ENCODE measurements around the gene HSD11B1. TPM values are rescaled to one million over a fixed set of nuclear protein-coding genes. Genes with fewer than 3 reads are reported as not detected.

Gene HSD11B1
- polyA plus RNA-seq, 1 donor from 2014 or later = not detected

- Histone ChIP-seq H3K27me3 (ENCODE audit: insufficient read depth, low read depth, low read length) (peaks cover 50% of the 10 kb centered on the region), H3K36me3 (ENCODE audit: insufficient read depth, low read length) (no peaks in the 10 kb centered on the region), H3K27ac (ENCODE audit: low read length) (no peak within 1 kb of the TSS), H3K9me2 (ENCODE audit: insufficient read depth, low read length) (no peaks in the 10 kb centered on the region), H3K4me2 (ENCODE audit: low read length) (peak within 1 kb of the TSS; percentile 29), H3K9me3 (ENCODE audit: low read length) (no peaks in the 10 kb centered on the region), H2AFZ (ENCODE audit: low read depth, low read length) (no peak within 1 kb of the TSS), H3K79me2 (replicated peaks; ENCODE audit: insufficient read depth, low read length) (no peaks in the 10 kb centered on the region), H4K20me1 (ENCODE audit: insufficient read depth) (no peaks in the 10 kb centered on the region), H3F3A (ENCODE audit: insufficient read depth, low read length, poor library complexity, severe bottlenecking) (no peaks in the 10 kb centered on the region), H3K9ac (ENCODE audit: low read length) (peak within 1 kb of the TSS; percentile 25), H3K4me3 (ENCODE audit: low read length) (peak within 1 kb of the TSS; percentile 62)
- no peak for TF ChIP-seq SMC3 (conservative IDR thresholded peaks at IDR 0.05; ENCODE audit: poor library complexity)
- TF ChIP-seq TAF1 (IDR thresholded peaks at IDR 0.05; ENCODE audit: low read depth) = no peak
- TF ChIP-seq MXI1 (conservative IDR thresholded peaks at IDR 0.05; ENCODE audit: poor library complexity, severe bottlenecking) = no peak
- no peak for TF ChIP-seq RAD21 (conservative IDR thresholded peaks at IDR 0.05)
- no peak for TF ChIP-seq POLR2AphosphoS5 (IDR thresholded peaks at IDR 0.05)
- no peak for TF ChIP-seq EZH2 (IDR thresholded peaks at IDR 0.05; ENCODE audit: borderline replicate concordance, insufficient read depth, low read length, poor library complexity, severe bottlenecking)
- no peak for TF ChIP-seq REST (IDR thresholded peaks at IDR 0.05; ENCODE audit: borderline replicate concordance)
- no peak for TF ChIP-seq CTCF (IDR thresholded peaks at IDR 0.05; ENCODE audit: poor library complexity, severe bottlenecking)
- TF ChIP-seq EP300 (conservative IDR thresholded peaks at IDR 0.05; ENCODE audit: poor library complexity, severe bottlenecking) = no peak
Observed at GRCh38 chr1:209674957-209675564, 29.6 kb upstream of the HSD11B1 start, which contains the start of gene G0S2. TSS of gene G0S2 (plus strand) at chr1:209675412. CDS start at chr1:209675685, 273 bp downstream.

- H3K27ac ChIP-seq (ENCODE audit: low read length) = no peak overlapping the region
- no peaks in the 10 kb centered on the region for H3K36me3 ChIP-seq (ENCODE audit: insufficient read depth, low read length)
- peaks cover 50% of the 10 kb centered on the region for H3K27me3 ChIP-seq (ENCODE audit: insufficient read depth, low read depth, low read length)
- H3F3A ChIP-seq (ENCODE audit: insufficient read depth, low read length, poor library complexity, severe bottlenecking) = no peaks in the 10 kb centered on the region
- H3K9ac ChIP-seq (ENCODE audit: low read length) = peak overlapping the region; percentile 25
- peak overlapping the region; percentile 29 for H3K4me2 ChIP-seq (ENCODE audit: low read length)
- no peaks in the 10 kb centered on the region for H4K20me1 ChIP-seq (ENCODE audit: insufficient read depth)
- H3K4me3 ChIP-seq (ENCODE audit: low read length) = peak overlapping the region; percentile 62
- H3K79me2 ChIP-seq (replicated peaks; ENCODE audit: insufficient read depth, low read length) = no peaks in the 10 kb centered on the region
- no peaks in the 10 kb centered on the region for H3K9me2 ChIP-seq (ENCODE audit: insufficient read depth, low read length)
- no peak overlapping the region for H2AFZ ChIP-seq (ENCODE audit: low read depth, low read length)
- peak; percentile 19 for TF ChIP-seq MXI1 (conservative IDR thresholded peaks at IDR 0.05; ENCODE audit: poor library complexity, severe bottlenecking)
- TF ChIP-seq RAD21 (conservative IDR thresholded peaks at IDR 0.05) = no peak
- TF ChIP-seq CTCF (IDR thresholded peaks at IDR 0.05; ENCODE audit: poor library complexity, severe bottlenecking) = no peak
- H3K9me3 ChIP-seq (ENCODE audit: low read length) = no peaks in the 10 kb centered on the region
Observed at GRCh38 chr1:209675565-209676154, 29.0 kb upstream of the HSD11B1 start.
